ENCODE measurements around the gene LIAS.
A peak's percentile ranks its signal among the peaks of the same experiment; 100 is the strongest.

Gene LIAS

GRCh38 chr4:39516407-39516966, 57.6 kb downstream of the LIAS start:
- H3K4me1 ChIP-seq (ENCODE audit: insufficient read depth, insufficient read length), result no peaks in the 10 kb centered on the region
- no peak for DNase-seq (ENCODE audit: low read depth, low spot score)
- H3K9me3 ChIP-seq (ENCODE audit: insufficient read depth, low read length), result no peaks in the 10 kb centered on the region
- H3K36me3 ChIP-seq (ENCODE audit: insufficient read depth, insufficient read length, low read length), result peaks cover 63% of the 10 kb centered on the region
- H3K4me3 ChIP-seq (ENCODE audit: insufficient read length, low read depth), result no peak overlapping the region
- no peak overlapping the region for H3K9ac ChIP-seq (ENCODE audit: insufficient read length, low read depth)
- H3K27me3 ChIP-seq (ENCODE audit: insufficient read depth, insufficient read length), result no peaks in the 10 kb centered on the region
- no peak for TF ChIP-seq ZNF274 (IDR thresholded peaks at IDR 0.05; ENCODE audit: low read depth, low read length)
- no peak for TF ChIP-seq YY1 (IDR thresholded peaks at IDR 0.05; ENCODE audit: insufficient read depth, insufficient read length)
- no peak for TF ChIP-seq SUZ12 (IDR thresholded peaks at IDR 0.05; ENCODE audit: extremely low read depth, insufficient read depth, insufficient read length)

GRCh38 chr4:39518484-39518883, 59.6 kb downstream of the LIAS start:
- TF ChIP-seq SUZ12 (IDR thresholded peaks at IDR 0.05; ENCODE audit: extremely low read depth, insufficient read depth, insufficient read length) (no peak), ZNF274 (IDR thresholded peaks at IDR 0.05; ENCODE audit: low read depth, low read length) (no peak), YY1 (IDR thresholded peaks at IDR 0.05; ENCODE audit: insufficient read depth, insufficient read length) (no peak)
- no peak overlapping the region for H3K9ac ChIP-seq (ENCODE audit: insufficient read length, low read depth)
- H3K9me3 ChIP-seq (ENCODE audit: insufficient read depth, low read length), result no peaks in the 10 kb centered on the region
- no peaks in the 10 kb centered on the region for H3K4me1 ChIP-seq (ENCODE audit: insufficient read depth, insufficient read length)
- H3K27me3 ChIP-seq (ENCODE audit: insufficient read depth, insufficient read length), result no peaks in the 10 kb centered on the region
- peaks cover 49% of the 10 kb centered on the region for H3K36me3 ChIP-seq (ENCODE audit: insufficient read depth, insufficient read length, low read length)
- DNase-seq (ENCODE audit: low read depth, low spot score), result no peak
- no peak overlapping the region for H3K4me3 ChIP-seq (ENCODE audit: insufficient read length, low read depth)

DNA sequence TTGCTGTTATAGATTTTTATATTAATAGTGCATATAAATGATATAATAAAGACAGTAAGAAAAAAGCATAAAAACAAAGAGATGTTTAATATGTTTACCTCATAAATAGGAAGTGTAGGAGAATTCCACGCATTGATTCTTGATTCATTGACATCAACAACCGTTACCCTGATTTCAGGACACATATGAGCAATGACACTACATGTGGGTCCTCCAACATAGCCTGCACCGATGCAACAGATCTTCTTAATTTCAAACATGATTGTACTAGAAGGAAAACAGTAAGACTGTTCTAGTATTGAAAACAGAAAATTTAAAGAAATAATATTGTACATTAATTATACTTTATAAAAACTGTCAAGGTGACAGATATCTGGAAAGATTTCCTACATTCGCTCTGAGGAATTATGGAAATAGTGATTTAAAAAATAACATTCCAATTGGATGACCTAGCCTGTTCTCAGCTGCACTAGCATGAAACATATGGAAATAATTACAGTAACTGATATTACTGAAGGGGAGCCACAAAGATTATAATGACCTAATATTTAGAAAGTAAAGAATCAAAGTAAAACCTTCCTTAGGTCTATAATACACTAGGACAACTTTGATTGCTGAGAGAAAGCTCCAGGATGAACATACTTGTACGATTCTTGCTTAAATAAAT, 62.5 kb downstream of the LIAS start:
- DNase-seq (ENCODE audit: low read depth, low spot score), result no peak
- Histone ChIP-seq H3K9ac (ENCODE audit: insufficient read length, low read depth) (no peak overlapping the region), H3K36me3 (ENCODE audit: insufficient read depth, insufficient read length, low read length) (peaks cover 40% of the 10 kb centered on the region), H3K4me3 (ENCODE audit: insufficient read length, low read depth) (no peak overlapping the region), H3K27me3 (ENCODE audit: insufficient read depth, insufficient read length) (no peaks in the 10 kb centered on the region), H3K4me1 (ENCODE audit: insufficient read depth, insufficient read length) (no peaks in the 10 kb centered on the region), H3K9me3 (ENCODE audit: insufficient read depth, low read length) (no peaks in the 10 kb centered on the region)
- TF ChIP-seq ZNF274 (IDR thresholded peaks at IDR 0.05; ENCODE audit: low read depth, low read length) (no peak), YY1 (IDR thresholded peaks at IDR 0.05; ENCODE audit: insufficient read depth, insufficient read length) (no peak), SUZ12 (IDR thresholded peaks at IDR 0.05; ENCODE audit: extremely low read depth, insufficient read depth, insufficient read length) (no peak)

DNA sequence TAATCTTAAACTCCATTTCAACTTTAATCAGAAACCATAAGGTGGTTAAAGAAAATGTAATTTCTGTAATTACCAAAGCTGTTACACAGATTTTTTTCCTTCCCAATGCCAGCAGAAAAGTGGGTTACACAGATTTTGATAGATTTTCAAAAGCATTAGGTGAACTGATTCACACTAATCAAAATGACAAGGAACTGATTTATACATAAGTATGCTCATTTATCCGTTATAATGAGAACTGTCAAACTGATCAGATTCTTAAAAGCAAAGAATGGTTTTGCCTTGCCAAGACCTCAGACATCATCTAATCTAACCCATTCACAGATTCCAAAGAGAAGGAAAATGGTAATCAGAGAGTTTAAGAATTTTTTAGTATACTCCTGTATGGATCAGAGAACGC, 63.2 kb downstream of the LIAS start:
- no peaks in the 10 kb centered on the region for H3K4me1 ChIP-seq (ENCODE audit: insufficient read depth, insufficient read length)

DNA sequence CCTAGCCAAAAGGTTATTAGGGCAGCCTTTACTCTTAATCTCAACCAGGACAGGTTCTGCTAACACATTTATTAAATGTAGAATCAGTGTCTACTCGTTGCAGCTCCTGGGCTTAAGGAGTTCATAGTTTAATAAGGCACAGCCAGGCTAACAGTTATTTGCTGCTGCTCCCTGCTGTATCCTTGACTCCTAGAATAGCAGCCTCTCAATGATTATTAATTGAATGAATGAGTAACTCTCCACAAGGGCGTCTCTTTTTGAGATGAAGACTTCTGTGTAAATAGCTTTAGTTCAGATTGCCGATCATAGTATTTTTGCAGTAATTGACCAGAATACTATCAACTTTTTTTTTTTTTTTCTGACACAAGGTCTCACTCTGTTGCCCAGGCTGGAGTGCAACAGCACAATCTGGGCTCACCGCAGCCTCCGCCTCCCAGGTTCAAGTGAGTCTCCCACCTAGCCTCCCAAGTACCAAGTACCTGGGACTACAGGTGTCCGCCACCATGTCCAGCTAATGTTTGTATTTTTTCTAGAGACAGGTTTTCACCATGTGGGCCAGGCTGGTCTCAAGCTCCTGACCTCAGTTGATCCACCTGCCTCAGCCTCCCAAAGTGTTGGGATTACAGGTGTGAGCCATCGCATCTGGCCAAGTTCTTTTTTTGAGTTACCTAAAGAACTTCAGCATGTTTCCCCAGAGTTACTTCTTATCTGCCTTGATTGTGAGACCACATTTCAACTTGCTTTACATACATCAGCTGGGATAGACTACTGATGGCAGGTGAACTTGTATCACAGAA, 65.5 kb downstream of the LIAS start:
- Histone ChIP-seq H3K9me3 (ENCODE audit: insufficient read depth, low read length) (no peaks in the 10 kb centered on the region), H3K27me3 (ENCODE audit: insufficient read depth, insufficient read length) (no peaks in the 10 kb centered on the region), H3K4me3 (ENCODE audit: insufficient read length, low read depth) (no peak overlapping the region), H3K36me3 (ENCODE audit: insufficient read depth, insufficient read length, low read length) (peaks cover 21% of the 10 kb centered on the region), H3K4me1 (ENCODE audit: insufficient read depth, insufficient read length) (no peaks in the 10 kb centered on the region), H3K9ac (ENCODE audit: insufficient read length, low read depth) (no peak overlapping the region)
- DNase-seq (ENCODE audit: low read depth, low spot score), result no peak
- TF ChIP-seq YY1 (IDR thresholded peaks at IDR 0.05; ENCODE audit: insufficient read depth, insufficient read length), result no peak
- no peak for TF ChIP-seq SUZ12 (IDR thresholded peaks at IDR 0.05; ENCODE audit: extremely low read depth, insufficient read depth, insufficient read length)
- TF ChIP-seq ZNF274 (IDR thresholded peaks at IDR 0.05; ENCODE audit: low read depth, low read length), result no peak

More for the DNA sequence above, 63.2 kb downstream of the LIAS start:
- Histone ChIP-seq H3K4me3 (ENCODE audit: insufficient read length, low read depth) (no peak overlapping the region), H3K9ac (ENCODE audit: insufficient read length, low read depth) (no peak overlapping the region), H3K27me3 (ENCODE audit: insufficient read depth, insufficient read length) (no peaks in the 10 kb centered on the region), H3K9me3 (ENCODE audit: insufficient read depth, low read length) (no peaks in the 10 kb centered on the region), H3K36me3 (ENCODE audit: insufficient read depth, insufficient read length, low read length) (peaks cover 40% of the 10 kb centered on the region)
- no peak for TF ChIP-seq YY1 (IDR thresholded peaks at IDR 0.05; ENCODE audit: insufficient read depth, insufficient read length)
- TF ChIP-seq SUZ12 (IDR thresholded peaks at IDR 0.05; ENCODE audit: extremely low read depth, insufficient read depth, insufficient read length), result no peak
- TF ChIP-seq ZNF274 (IDR thresholded peaks at IDR 0.05; ENCODE audit: low read depth, low read length), result no peak
- no peak for DNase-seq (ENCODE audit: low read depth, low spot score)

GRCh38 chr4:39525822-39526690, 67.2 kb downstream of the LIAS start:
- peaks cover 13% of the 10 kb centered on the region; the same call in 1 of the 2 replicates for H3K9me3 ChIP-seq (ENCODE audit: insufficient read depth, low read length)
- peaks cover 13% of the 10 kb centered on the region for H3K36me3 ChIP-seq (ENCODE audit: insufficient read depth, insufficient read length, low read length)
- no peaks in the 10 kb centered on the region for H3K4me1 ChIP-seq (ENCODE audit: insufficient read depth, insufficient read length)
- H3K9ac ChIP-seq (ENCODE audit: insufficient read length, low read depth), result peak overlapping the region; percentile 92
- TF ChIP-seq SUZ12 (IDR thresholded peaks at IDR 0.05; ENCODE audit: extremely low read depth, insufficient read depth, insufficient read length) (no peak), YY1 (IDR thresholded peaks at IDR 0.05; ENCODE audit: insufficient read depth, insufficient read length) (no peak), ZNF274 (IDR thresholded peaks at IDR 0.05; ENCODE audit: low read depth, low read length) (no peak)
- H3K4me3 ChIP-seq (ENCODE audit: insufficient read length, low read depth), result peak overlapping the region; percentile 86
- DNase-seq (ENCODE audit: low read depth, low spot score), result no peak
- H3K27me3 ChIP-seq (ENCODE audit: insufficient read depth, insufficient read length), result no peaks in the 10 kb centered on the region
